ENCODE measurements around the gene CD59.

Gene CD59, protein sequence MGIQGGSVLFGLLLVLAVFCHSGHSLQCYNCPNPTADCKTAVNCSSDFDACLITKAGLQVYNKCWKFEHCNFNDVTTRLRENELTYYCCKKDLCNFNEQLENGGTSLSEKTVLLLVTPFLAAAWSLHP

DNA sequence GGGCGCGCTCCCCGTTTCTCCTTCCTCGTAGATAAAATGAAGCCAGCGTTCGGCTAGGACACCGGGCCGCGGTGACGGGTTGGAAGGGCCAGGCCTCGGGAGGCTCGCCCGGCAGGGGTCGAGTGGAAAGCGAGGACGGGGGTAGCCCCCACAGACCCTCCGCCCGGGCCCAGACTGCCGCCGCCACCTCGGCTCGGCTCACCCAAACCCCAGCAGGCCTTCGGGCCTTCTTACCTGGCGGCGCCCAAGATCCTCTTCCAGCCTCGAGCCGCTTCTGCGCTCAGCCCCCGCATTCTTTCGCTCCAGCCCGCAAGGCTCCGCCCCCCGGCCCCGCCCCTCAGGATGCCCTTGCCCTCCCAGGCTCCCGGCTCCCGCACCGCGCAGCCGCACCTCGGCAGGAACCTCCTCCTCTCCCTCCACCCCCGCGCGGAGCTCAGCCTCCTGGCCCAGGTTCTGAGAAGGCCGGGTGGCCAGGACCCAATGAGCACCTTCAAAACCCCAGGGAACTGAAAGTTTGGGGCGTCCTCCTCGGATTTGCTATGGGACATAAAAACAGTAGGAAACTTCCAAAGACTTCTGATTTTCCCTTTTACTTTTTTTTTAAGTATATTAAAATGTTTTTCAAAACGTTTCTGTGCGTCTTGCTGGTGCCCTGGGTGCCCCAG, at the start of gene CD59:
CD59 (minus strand) TSS at position 276 of the 665 bp plus-strand sequence. CDS start 13,978 bp downstream, outside the sequence.
- TF ChIP-seq, protein P1, sequence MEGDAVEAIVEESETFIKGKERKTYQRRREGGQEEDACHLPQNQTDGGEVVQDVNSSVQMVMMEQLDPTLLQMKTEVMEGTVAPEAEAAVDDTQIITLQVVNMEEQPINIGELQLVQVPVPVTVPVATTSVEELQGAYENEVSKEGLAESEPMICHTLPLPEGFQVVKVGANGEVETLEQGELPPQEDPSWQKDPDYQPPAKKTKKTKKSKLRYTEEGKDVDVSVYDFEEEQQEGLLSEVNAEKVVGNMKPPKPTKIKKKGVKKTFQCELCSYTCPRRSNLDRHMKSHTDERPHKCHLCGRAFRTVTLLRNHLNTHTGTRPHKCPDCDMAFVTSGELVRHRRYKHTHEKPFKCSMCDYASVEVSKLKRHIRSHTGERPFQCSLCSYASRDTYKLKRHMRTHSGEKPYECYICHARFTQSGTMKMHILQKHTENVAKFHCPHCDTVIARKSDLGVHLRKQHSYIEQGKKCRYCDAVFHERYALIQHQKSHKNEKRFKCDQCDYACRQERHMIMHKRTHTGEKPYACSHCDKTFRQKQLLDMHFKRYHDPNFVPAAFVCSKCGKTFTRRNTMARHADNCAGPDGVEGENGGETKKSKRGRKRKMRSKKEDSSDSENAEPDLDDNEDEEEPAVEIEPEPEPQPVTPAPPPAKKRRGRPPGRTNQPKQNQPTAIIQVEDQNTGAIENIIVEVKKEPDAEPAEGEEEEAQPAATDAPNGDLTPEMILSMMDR (IDR thresholded peaks at IDR 0.05; ENCODE audit: low read depth, low read length, missing control alignments), result no peak
- peak within 1 kb of the TSS; percentile 73 for H3K4me3 ChIP-seq (ENCODE audit: low read depth, low read length)
- peak; percentile 64 for DNase-seq (ENCODE audit: low read depth)
- in situ Hi-C loops (cut with HindIII; ENCODE audit: low sequenced_read_pairs), result no loop called here

DNA sequence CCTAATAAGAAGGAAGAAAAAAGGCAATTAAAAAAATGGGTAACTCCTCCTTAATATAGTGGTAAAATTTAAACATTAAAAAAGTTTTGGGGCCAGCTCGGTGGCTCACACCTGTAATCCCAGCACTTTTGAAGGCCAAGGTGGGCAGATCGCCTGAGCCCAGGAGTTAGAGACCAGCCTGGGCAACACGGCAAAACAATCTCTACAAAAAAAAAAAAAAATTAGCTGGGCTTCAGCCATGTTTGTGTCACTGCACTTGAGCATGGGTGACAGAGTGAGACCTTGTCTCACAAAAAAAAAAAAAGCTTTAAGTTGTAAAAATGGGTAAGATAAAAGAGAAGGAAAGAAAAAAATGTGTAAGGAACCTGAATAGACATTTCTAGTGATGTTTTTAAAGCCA, 49.4 kb upstream of the CD59 start:
- DNase-seq (ENCODE audit: low read depth), result no peak
- in situ Hi-C loops (cut with HindIII; ENCODE audit: low sequenced_read_pairs), result no loop called here
- TF ChIP-seq, protein P1 (IDR thresholded peaks at IDR 0.05; ENCODE audit: low read depth, low read length, missing control alignments), result no peak
- H3K4me3 ChIP-seq (ENCODE audit: low read depth, low read length), result no peak overlapping the region

DNA sequence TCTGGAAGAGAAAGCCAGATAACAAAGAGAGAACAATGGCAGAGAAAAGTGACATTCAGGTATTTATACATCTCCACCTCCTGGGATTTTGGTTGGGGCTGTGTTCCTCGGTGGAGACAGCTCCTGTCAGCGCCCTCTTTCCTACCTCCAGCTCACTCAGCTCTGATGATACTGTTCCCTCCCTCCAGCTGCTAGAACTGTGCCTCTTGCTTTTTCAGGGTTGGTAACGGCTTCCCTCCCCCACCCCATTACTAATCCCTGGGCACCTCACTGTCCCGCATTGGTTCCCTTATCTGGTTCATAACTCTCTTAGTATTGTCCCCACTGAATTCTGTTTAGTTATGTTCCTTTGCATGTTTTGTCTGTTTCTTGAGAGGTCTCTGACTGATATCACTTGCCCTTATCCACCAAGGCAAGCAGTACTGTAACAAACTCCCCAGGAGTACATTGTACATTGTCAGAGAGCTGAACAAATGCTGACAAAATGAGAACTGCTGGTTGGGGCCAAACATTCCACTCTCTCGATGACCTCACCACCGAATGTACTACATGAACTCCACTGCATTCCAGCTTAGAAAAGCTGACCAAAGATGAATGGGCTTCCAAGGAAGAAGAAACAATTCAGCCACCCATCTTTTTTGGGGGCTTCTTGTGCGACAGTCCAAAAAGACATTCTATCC, 43.8 kb upstream of the CD59 start:
- TF ChIP-seq, protein P1 (IDR thresholded peaks at IDR 0.05; ENCODE audit: low read depth, low read length, missing control alignments), result no peak
- DNase-seq (ENCODE audit: low read depth), result peak; percentile 83
- no peak overlapping the region for H3K4me3 ChIP-seq (ENCODE audit: low read depth, low read length)
- in situ Hi-C loops (cut with HindIII; ENCODE audit: low sequenced_read_pairs), result no loop called here

DNA sequence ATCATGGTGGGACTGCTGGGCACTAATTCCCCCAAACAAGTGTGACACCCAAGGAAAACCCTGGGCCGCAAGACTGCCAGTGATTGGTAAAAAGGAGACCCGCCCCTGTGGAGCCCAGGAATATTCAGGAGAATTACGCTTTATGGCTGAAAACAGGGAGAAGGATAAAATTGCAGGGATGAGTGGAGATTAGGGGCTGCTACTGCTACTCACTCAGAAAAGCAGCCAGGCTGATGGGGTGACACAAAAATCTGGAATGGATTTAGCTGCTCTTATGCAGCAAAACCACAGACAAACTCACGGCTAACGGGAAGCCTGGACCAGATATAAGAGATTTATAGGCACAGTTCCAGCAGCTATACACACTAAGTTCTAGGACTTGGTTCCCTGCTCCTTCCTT, 42.5 kb upstream of the CD59 start:
- TF ChIP-seq, protein P1 (IDR thresholded peaks at IDR 0.05; ENCODE audit: low read depth, low read length, missing control alignments), result no peak
- in situ Hi-C loops (cut with HindIII; ENCODE audit: low sequenced_read_pairs), result no loop called here
- no peak overlapping the region for H3K4me3 ChIP-seq (ENCODE audit: low read depth, low read length)
- peak; percentile 67 for DNase-seq (ENCODE audit: low read depth)

DNA sequence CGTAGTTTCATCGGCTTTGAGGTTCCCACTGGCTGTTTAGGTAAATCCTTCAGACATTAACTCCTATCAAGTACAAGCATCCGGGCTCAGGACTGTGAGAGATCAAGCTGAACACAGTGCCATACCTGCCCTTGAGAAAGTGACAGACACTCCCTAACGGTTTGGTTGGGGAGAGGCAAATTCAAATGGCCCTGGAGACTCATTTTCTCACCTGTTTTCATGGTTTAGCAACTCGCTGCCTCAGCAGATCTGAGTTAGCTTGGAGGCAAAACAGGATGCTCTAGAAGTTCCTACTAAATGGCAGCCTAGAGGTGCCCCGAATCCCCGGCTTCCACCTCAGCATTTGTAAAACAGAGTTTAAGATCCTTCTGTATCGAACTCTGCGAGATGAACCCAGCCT, 41.7 kb upstream of the CD59 start:
- no peak for DNase-seq (ENCODE audit: low read depth)
- no peak overlapping the region for H3K4me3 ChIP-seq (ENCODE audit: low read depth, low read length)
- in situ Hi-C loops (cut with HindIII; ENCODE audit: low sequenced_read_pairs), result no loop called here
- TF ChIP-seq, protein P1 (IDR thresholded peaks at IDR 0.05; ENCODE audit: low read depth, low read length, missing control alignments), result no peak

DNA sequence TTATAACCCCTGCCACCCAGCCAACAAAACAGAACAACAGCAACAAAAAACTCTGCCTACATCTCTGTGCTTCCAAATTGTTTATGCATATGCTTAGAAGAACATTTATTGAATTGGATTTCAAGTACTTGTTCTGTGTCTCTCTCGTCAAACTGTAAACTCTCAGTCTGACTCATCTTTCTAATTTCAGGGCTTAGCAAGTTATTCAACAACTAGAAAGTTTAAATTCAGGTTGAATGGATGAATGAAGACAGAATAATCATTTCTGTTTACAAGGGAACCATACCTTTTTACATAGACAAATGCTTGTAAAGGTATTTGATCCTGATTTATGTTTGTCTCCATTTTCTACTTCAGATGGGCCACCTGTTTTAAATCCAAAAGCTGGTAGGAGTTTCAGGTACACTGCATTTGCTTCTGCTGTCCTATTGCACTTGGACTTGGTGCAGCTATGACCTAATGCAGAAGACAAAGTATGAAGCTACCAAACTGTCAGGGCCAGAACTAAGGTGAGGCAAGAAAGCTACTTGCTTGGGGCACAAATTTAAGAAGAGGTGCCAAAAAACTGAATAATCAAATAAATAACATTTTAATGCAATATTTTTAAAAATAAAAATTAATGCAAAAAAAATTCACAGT, 39.7 kb upstream of the CD59 start:
- TF ChIP-seq, protein P1 (IDR thresholded peaks at IDR 0.05; ENCODE audit: low read depth, low read length, missing control alignments), result no peak
- in situ Hi-C loops (cut with HindIII; ENCODE audit: low sequenced_read_pairs), result no loop called here
- H3K4me3 ChIP-seq (ENCODE audit: low read depth, low read length), result no peak overlapping the region
- DNase-seq (ENCODE audit: low read depth), result no peak
